ENCODE results near the gene LCNL1.
"Not testable (repeated sequence)": the region's sequence is repeated elsewhere in the genome, so short reads cannot be mapped to it uniquely, and the experiment has no call there.

Gene LCNL1

GRCh38 chr9:137028263-137029057, 45.7 kb downstream of the LCNL1 start:
- peak; percentile 35 for DNase-seq (ENCODE audit: low read depth)
- peak; percentile 44 for TF ChIP-seq CTCF (conservative IDR thresholded peaks at IDR 0.05; ENCODE audit: low read depth, low read length)
- H3K4me3 ChIP-seq (ENCODE audit: low read depth, low read length): peak overlapping the region; percentile 54

GRCh38 chr9:137029058-137029936, 46.5 kb downstream of the LCNL1 start:
- DNase-seq (ENCODE audit: low read depth): peak; percentile 57
- H3K4me3 ChIP-seq (ENCODE audit: low read depth, low read length): no peak overlapping the region
- TF ChIP-seq CTCF (conservative IDR thresholded peaks at IDR 0.05; ENCODE audit: low read depth, low read length): peak; percentile 87

DNA sequence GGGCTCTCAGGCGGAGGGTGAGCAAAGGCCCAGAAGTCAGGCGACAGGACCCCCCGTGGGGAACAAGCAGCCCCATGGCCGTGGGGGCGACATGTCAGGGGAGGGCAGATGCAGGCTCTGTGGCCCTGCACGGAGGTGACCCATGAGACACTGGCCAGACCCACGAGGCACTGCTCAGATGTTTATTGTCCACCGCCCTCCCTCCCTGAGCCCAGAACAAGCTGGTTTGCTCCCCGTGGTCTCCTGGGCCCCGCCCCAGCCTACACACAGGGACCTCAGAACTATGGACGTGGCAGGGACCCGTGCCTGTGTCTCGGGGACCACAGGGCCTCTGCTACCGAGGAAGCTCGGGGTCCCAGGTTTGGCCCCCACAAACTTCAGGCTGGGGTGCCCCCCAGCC, 47.2 kb downstream of the LCNL1 start:
- no peak for TF ChIP-seq CTCF (conservative IDR thresholded peaks at IDR 0.05; ENCODE audit: low read depth, low read length)
- no peak for DNase-seq (ENCODE audit: low read depth)
- no peak overlapping the region for H3K4me3 ChIP-seq (ENCODE audit: low read depth, low read length)

GRCh38 chr9:137030538-137031527, 48.0 kb downstream of the LCNL1 start:
- DNase-seq (ENCODE audit: low read depth): no peak
- no peak for TF ChIP-seq CTCF (conservative IDR thresholded peaks at IDR 0.05; ENCODE audit: low read depth, low read length)
- no peak overlapping the region for H3K4me3 ChIP-seq (ENCODE audit: low read depth, low read length)

GRCh38 chr9:137031904-137032640, 49.3 kb downstream of the LCNL1 start, which contains the start of gene FUT7:
TSS of gene FUT7 (minus strand) at chr9:137032088. CDS start at chr9:137031991, 97 bp downstream.
- no peak for DNase-seq (ENCODE audit: low read depth)
- no peak for TF ChIP-seq CTCF (conservative IDR thresholded peaks at IDR 0.05; ENCODE audit: low read depth, low read length)
- no peak within 1 kb of the TSS for H3K4me3 ChIP-seq (ENCODE audit: low read depth, low read length)

GRCh38 chr9:137032858-137033257, 50.1 kb downstream of the LCNL1 start:
- no peak overlapping the region for H3K4me3 ChIP-seq (ENCODE audit: low read depth, low read length)
- TF ChIP-seq CTCF (conservative IDR thresholded peaks at IDR 0.05; ENCODE audit: low read depth, low read length): no peak
- no peak for DNase-seq (ENCODE audit: low read depth)

GRCh38 chr9:137033481-137033880, 50.7 kb downstream of the LCNL1 start:
- not testable (repeated sequence) for DNase-seq (ENCODE audit: low read depth); H3K4me3 ChIP-seq (ENCODE audit: low read depth, low read length)

All from choroid plexus epithelial cell (primary cell).